ENCODE data around the gene ATP10B.
"Not testable (repeated sequence)": the region's sequence is repeated elsewhere in the genome, so short reads cannot be mapped to it uniquely, and the experiment has no call there.

Gene ATP10B

DNA sequence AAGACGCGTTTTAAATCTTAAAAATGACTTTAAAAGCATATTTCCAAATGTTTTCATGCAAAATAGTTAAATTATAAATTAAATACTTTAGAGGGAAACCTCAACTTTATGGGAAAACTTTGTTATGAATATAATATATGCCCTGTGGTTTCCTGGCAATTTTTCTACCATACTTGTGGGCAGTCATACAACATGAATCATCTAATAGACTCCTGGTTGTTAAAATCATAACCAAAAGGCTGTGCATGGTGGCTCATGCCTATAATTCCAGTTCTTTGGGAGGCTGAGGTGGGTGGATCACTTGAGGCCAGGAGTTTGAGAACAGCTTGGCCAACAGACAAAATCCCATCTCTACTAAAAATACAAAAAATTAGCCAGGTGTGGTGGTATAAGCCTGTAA is 18.2 kb downstream of the ATP10B start:
- H3K36me3 ChIP-seq (ENCODE audit: control insufficient read depth, insufficient read depth, low read length), result no peaks in the 10 kb centered on the region
- no peak overlapping the region for H3K4me3 ChIP-seq (ENCODE audit: low read depth, low read length)
- H3K27ac ChIP-seq, result no peak overlapping the region
- no peaks in the 10 kb centered on the region for H3K4me1 ChIP-seq
- no peaks in the 10 kb centered on the region for H3K9me3 ChIP-seq (ENCODE audit: control insufficient read depth, low read length)
- TF ChIP-seq, protein P1, sequence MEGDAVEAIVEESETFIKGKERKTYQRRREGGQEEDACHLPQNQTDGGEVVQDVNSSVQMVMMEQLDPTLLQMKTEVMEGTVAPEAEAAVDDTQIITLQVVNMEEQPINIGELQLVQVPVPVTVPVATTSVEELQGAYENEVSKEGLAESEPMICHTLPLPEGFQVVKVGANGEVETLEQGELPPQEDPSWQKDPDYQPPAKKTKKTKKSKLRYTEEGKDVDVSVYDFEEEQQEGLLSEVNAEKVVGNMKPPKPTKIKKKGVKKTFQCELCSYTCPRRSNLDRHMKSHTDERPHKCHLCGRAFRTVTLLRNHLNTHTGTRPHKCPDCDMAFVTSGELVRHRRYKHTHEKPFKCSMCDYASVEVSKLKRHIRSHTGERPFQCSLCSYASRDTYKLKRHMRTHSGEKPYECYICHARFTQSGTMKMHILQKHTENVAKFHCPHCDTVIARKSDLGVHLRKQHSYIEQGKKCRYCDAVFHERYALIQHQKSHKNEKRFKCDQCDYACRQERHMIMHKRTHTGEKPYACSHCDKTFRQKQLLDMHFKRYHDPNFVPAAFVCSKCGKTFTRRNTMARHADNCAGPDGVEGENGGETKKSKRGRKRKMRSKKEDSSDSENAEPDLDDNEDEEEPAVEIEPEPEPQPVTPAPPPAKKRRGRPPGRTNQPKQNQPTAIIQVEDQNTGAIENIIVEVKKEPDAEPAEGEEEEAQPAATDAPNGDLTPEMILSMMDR (IDR thresholded peaks at IDR 0.05), result no peak
- H3K79me2 ChIP-seq, result no peaks in the 10 kb centered on the region
- H3K9ac ChIP-seq, result no peak overlapping the region
- H2AFZ ChIP-seq, result no peak overlapping the region
- no peaks in the 10 kb centered on the region for H3K27me3 ChIP-seq (ENCODE audit: control insufficient read depth, insufficient read depth, low read length)
- no peak overlapping the region for H3K4me2 ChIP-seq (ENCODE audit: low read length)

DNA sequence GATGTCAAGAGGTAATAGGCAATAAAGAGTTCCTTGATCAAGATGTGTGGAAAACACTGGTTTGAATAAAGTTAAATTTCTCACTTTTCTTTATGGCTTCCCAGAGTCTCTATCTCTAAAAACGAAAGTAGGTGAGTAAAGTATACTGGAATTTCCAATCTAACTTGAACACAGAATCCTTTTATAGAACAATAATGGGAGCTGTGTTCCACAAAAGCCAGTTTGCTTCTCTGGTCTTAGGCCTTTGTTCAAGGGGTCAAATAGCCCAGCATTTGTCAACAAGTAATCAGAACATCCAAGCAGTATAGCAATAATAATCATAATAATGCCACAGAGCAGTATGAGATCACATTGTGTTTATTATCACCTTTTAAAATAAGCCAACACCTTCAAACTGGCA is 20.2 kb downstream of the ATP10B start:
- Histone ChIP-seq H3K4me2 (ENCODE audit: low read length) (no peak overlapping the region), H3K9ac (no peak overlapping the region), H3K27ac (no peak overlapping the region), H3K27me3 (ENCODE audit: control insufficient read depth, insufficient read depth, low read length) (no peaks in the 10 kb centered on the region), H3K9me3 (ENCODE audit: control insufficient read depth, low read length) (no peaks in the 10 kb centered on the region), H3K4me1 (no peaks in the 10 kb centered on the region), H3K4me3 (ENCODE audit: low read depth, low read length) (no peak overlapping the region), H3K79me2 (no peaks in the 10 kb centered on the region), H3K36me3 (ENCODE audit: control insufficient read depth, insufficient read depth, low read length) (no peaks in the 10 kb centered on the region), H2AFZ (no peak overlapping the region)
- TF ChIP-seq, protein P1 (IDR thresholded peaks at IDR 0.05), result no peak

DNA sequence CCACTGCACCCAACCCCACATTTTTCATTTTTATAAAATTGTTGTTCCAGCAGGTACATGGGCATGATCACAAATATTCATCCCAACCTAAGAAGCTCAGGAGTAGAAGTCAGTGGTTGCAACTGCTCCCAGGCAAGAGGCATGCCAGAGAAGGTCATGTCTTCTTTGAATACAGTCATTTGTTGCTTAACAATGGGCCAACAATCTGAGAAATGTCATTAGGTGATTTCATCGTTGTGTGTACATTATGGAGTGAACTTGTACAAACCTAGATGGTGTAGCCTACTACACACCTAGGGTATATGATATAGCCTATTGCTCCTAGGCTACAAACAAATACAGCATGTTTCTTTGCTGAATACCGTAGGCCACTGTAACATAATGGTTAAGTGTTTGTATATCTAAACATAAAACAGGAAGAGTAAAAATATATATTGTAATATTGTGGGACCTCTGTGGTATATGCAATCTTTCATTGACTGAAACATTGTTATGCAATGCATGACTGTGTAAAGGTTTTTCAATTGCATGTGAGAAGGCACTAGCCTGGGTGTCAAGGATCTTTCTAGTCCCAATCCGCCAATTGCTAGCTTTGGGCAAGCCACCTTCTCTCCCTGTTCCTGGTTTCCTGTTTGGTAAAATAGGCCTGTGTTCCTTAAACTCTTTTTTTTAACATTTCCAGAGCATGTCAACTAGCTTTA is 27.6 kb downstream of the ATP10B start:
- Histone ChIP-seq H3K36me3 (ENCODE audit: control insufficient read depth, insufficient read depth, low read length) (no peaks in the 10 kb centered on the region), H2AFZ (no peak overlapping the region), H3K9me3 (ENCODE audit: control insufficient read depth, low read length) (no peaks in the 10 kb centered on the region), H3K4me3 (ENCODE audit: low read depth, low read length) (no peak overlapping the region), H3K9ac (no peak overlapping the region), H3K79me2 (no peaks in the 10 kb centered on the region), H3K4me1 (no peaks in the 10 kb centered on the region), H3K27ac (no peak overlapping the region), H3K27me3 (ENCODE audit: control insufficient read depth, insufficient read depth, low read length) (no peaks in the 10 kb centered on the region), H3K4me2 (ENCODE audit: low read length) (no peak overlapping the region)
- TF ChIP-seq, protein P1 (IDR thresholded peaks at IDR 0.05), result no peak

- not testable (repeated sequence) for H3K4me1 ChIP-seq; H3K79me2 ChIP-seq; H3K9ac ChIP-seq; H3K4me2 ChIP-seq (ENCODE audit: low read length); H3K4me3 ChIP-seq (ENCODE audit: low read depth, low read length); H3K27me3 ChIP-seq (ENCODE audit: control insufficient read depth, insufficient read depth, low read length); H3K36me3 ChIP-seq (ENCODE audit: control insufficient read depth, insufficient read depth, low read length); H3K9me3 ChIP-seq (ENCODE audit: control insufficient read depth, low read length); H3K27ac ChIP-seq; H2AFZ ChIP-seq
These were observed 39.0 kb downstream of the ATP10B start for GRCh38 chr5:160812996-160813395.

DNA sequence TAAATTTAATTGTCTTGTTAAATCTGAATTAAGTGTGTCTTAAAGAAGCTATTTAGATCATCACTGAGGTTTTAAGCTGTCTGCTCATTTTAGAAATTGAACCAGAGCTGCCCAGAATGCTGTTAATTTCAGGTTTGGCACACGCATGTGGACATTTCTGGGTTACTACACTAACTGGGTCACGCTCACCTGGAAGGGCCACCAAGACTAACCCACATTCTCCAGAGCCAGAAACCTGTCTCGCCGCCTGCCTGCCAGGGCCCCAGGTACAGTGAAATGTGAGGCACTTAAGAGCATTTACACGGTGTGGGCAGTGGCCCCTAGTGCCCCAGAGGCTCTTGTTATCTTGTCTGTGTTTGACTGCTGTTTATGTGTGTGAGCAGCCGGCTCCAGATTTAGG is 46.6 kb downstream of the ATP10B start:
- Histone ChIP-seq H3K4me1 (no peaks in the 10 kb centered on the region), H3K9ac (no peak overlapping the region), H3K4me3 (ENCODE audit: low read depth, low read length) (no peak overlapping the region), H3K36me3 (ENCODE audit: control insufficient read depth, insufficient read depth, low read length) (no peaks in the 10 kb centered on the region), H3K9me3 (ENCODE audit: control insufficient read depth, low read length) (no peaks in the 10 kb centered on the region), H3K27ac (no peak overlapping the region), H3K79me2 (no peaks in the 10 kb centered on the region), H3K27me3 (ENCODE audit: control insufficient read depth, insufficient read depth, low read length) (no peaks in the 10 kb centered on the region), H3K4me2 (ENCODE audit: low read length) (no peak overlapping the region), H2AFZ (no peak overlapping the region)
- TF ChIP-seq, protein P1 (IDR thresholded peaks at IDR 0.05), result no peak
